DMS153 treated with DMSO at 0.1 percent for 48 hours (cell line): ENCODE data around the gene MYOZ1.
"Not testable (repeated sequence)": the region's sequence is repeated elsewhere in the genome, so short reads cannot be mapped to it uniquely, and the experiment has no call there.

Experiments used
- DNase-seq: peaks from one replicate; lab custom pipeline; 2025; ENCODE audit not compliant: unreplicated experiment; lab: John Stamatoyannopoulos, UW

Gene MYOZ1, protein sequence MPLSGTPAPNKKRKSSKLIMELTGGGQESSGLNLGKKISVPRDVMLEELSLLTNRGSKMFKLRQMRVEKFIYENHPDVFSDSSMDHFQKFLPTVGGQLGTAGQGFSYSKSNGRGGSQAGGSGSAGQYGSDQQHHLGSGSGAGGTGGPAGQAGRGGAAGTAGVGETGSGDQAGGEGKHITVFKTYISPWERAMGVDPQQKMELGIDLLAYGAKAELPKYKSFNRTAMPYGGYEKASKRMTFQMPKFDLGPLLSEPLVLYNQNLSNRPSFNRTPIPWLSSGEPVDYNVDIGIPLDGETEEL

DNA sequence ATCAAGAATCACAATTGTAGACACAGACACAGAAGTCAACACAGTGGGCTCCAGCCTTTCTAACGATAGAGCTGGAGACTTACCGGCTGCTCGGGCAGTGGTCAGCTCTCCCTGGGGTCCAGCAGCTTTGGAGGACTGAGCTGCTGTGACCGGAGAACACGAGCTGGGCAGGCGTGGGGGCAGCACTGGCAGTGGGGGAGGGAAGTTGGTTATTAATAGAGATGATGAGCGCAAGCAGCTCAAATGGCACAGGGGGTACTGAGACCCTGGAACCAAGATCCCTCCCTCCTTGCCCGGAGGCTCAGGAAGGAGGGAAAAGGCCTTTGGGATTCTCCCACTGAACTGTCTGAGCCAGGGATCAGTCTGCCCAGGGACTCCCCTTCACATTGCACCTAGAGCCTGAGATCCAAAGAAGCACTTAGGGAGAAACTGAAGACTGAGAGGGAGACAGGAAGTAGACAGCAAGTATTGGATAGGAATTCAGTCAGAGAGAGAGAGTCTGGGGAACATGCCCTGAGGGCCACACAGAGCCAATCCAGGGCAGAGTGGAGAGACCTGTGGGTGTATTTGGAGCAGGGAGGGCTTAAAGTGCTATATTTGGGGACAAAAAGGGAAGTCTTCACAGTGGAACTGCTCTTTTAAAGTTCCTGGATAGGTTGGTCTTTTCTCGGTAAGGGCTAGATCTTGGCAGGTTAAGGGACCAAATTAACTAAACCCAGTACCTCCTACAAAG is at the start of gene MYOZ1:
TSS of gene MYOZ1 (minus strand) at position 147 of the 733 bp plus-strand sequence. CDS start 1,457 bp downstream, outside the sequence.
- no peak for DNase-seq

DNA sequence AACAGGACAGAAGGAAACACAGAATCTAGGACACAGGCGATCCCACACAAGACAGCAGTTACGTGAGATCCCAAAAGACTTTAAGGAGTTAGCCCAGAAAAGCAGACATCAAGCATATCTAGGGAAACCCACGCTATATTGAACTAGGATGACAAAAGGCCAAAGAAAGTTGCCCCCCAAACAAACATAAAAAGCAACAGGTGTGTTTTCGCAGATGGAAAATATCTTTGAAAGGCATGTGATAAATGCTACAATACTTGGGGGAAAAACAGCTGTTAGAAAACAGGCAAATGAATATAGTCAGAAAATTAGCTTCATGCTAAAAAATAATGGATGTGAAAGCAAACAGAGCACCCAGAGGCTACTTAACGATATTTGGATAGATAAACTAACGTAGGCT is 49.5 kb upstream of the MYOZ1 start:
- DNase-seq, result not testable (repeated sequence)

DNA sequence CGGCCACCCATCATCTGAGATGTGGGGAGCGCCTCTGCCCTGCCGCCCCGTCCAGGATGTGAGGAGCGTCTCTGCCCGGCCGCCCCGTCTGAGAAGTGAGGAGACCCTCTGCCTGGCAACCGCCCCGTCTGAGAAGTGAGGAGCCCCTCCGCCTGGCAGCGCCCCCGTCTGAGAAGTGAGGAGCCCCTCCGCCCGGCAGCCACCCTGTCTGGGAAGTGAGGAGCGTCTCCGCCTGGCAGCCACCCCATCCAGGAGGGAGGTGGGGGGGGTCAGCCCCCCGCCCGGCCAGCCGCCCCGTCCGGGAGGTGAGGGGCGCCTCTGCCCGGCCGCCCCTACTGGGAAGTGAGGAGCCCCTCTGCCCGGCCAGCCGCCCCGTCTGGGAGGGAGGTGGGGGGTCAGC is 48.3 kb upstream of the MYOZ1 start:
- not testable (repeated sequence) for DNase-seq

DNA sequence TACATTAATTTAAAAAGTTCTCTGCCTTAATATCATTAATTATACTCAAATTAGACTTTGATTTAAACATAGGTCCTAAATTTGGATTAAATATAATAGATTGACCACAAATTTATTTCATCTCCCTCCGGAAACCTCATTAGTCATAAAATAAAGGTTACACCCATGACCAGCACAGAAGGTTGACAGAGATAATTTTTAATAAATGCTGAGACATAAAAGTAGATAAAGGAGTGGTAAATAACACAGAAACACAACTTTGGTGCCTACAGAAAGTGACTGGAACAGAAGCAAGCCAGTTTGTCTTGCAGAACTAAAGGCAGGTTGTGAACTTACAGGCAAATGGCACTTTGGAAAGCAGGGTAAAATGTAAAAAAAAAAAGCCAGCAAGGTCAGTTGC is 46.4 kb upstream of the MYOZ1 start:
- DNase-seq, result not testable (repeated sequence)

DNA sequence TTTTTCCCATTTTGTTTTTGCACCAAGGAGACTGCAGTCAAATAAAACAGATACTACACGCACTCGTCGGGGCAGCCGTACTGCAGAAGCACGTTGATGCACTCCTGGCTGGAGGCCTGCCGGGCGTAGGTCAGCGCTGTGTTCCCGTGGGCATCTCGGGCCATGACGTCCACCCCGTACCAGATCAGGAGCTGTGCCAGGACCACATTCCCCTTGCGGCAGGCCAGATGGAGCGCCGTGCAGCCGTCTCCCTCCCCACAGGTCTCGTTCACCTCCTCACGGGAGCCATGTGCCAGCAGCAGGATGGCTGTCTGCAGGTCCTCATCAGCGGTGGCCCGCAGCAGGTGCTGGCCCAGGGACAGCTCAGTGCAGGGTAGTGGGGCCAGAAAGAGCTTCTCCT is 33.3 kb upstream of the MYOZ1 start:
- not testable (repeated sequence) for DNase-seq

DNA sequence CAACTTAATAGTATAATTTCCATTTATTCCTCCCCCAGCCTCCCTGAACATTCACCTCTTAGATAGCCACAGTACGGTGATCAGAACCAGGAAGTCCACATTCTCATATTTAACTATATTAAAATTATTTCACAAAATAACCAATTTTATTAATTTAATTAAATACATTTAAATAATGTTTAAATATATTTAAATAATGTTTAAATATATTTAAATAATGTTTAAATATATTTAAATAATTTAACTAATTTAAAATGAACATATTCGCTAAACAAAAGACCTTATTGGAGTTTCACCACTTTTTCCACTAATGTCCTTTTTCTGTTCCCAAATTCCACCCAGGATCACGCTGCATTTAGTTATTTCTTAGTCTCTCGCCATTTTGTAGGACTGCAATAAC is 27.1 kb upstream of the MYOZ1 start:
- DNase-seq, result not testable (repeated sequence)

DNA sequence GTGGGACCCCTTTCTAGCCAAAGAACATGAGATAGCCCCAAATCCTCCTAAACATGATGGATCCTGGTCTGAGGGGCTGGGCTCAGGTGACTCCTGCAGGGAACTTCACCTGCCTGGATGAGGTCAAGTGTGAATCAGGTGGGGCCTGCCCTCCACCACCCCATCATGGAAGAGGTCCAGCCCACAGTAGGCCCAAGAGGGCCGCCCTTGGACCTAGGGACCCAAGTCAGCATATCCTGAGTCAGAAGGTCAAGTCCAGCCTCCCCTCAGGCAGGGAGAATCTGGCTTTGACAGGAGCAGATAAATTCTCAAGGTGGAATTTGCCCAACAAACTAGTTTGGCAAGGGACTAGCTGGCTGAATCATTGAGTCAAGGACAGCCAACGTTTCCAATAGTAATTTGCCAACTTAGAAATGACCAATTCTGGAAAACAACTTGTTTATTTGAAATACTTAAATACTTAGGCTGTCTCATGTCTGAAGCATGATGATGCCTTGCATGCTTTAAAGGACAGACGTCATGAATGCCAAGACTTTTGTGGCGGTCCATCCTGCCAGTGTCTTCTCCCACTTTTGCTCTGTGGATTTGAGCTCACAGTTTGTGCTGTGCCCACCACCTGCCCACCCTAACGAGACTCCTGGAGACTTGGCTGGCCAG is 25.0 kb upstream of the MYOZ1 start:
- not testable (repeated sequence) for DNase-seq

DNA sequence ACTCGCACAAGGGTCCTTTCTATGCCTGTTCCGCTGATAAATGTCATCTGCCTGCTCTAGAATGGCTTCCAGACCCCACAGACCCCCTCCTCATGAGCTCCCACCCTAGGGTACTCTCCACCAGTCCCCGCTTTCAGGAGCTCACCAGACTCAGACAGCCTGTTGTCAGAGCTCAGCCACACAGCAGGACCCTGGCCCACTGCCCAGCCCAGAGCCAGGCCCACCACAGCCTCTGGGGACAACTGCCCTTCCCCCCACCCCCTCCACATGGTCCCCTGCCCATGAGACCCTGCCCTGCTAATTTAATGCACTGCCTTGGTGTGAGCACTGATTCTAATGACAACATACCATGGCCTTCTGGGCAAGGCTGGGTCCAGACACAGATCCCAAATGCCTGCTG is 24.3 kb upstream of the MYOZ1 start:
- DNase-seq, result not testable (repeated sequence)

DNA sequence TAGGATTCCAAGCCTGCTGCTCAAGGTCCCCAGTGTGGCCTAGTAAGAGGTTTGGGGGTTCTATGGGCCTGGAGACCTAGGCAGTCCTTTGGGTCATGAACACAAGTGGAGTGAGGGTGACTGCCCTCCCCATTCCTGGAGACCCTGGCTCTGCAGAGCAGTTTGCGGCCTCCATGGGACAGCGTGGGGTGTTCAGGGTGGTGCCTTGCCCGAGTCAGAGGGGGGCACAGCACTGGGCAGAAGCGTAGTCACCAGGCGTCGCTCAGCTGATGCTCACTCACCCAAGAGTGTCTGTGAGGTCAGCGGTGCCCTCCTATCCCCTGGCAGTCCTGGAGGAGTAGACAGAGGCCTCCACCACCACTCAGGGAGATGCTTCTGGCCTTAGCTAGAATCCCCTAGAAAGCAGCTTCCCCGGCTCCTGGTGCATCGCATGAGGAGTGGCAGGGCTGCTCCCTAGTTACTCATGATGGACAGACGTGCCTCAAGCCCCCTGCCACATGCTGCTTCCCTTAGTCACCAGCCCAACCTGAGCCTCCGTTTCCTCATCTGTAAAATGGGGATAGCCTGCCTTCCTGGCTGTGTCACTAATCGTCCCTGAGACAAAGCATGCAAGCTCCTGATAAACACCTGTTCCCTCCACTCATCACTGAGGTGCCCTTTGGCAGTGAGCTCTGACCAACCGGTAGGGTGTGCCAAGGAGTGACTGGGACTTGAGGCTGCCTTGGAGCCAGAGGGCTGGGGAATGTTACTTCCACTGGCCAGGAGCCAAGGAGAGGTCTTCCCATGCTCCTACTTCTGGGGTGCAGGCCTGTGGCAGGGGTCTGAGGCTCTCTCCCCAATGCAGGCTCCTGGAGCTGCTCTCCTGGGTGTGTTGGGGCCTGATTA is 23.1 kb upstream of the MYOZ1 start:
- not testable (repeated sequence) for DNase-seq

DNA sequence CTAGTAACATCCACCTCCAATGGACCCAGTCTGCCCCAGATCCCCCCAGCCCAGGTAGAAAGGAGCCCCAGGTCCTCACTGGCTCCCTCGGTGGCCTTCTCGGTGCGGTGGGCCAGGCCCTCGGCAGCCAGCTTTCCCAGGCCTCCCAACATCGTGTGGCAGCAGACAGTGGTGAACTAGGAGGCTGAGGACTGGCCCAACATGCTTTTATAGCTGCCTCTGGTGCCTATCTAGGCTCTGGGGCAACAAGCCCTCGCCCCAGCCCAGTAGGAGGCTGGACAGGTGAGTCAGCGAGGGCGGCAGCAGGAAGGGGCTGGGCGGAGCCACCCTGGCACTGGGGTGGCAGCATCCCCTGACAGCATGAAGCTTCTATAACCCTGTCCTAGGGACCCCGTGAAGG is 22.3 kb upstream of the MYOZ1 start:
- not testable (repeated sequence) for DNase-seq

DNA sequence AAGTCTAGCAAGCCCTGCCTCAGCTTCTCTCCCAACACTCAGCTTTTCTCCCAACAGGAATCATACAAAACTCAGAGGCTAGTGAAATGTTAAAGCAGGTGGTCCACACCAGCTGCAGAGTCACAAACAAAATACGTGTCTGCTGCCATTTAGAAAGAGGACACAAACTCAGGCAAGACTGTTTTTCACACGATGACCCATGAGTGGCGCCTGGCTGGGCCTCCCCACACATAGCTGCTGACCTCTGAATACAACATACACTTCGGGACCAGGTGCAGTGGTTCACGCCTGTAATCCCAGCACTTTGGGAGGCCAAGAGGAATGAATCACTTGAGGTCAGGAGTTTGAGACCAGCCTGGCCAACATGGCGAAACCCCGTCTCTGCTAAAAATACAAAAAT is 21.4 kb upstream of the MYOZ1 start:
- not testable (repeated sequence) for DNase-seq

DNA sequence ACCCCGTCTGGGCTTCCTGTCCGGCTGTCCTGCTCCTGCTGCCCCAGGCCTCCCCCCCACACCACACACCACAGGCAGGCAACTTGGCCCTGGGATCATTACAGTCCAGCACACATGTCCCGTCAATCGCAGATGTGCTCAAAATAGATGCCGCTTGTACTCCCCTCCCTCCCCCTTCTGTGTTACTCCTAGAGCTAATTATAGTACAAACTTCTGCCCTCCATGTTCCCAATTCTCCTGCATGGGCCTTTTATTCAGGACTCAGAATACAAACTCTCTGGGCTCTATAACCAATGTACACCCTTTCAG is 14.7 kb upstream of the MYOZ1 start, which contains the start of gene SYNPO2L:
TSS of gene SYNPO2L (minus strand) at position 40 of the 309 bp plus-strand sequence. CDS start 107 bp downstream, outside the sequence.
- DNase-seq, result no peak

DNA sequence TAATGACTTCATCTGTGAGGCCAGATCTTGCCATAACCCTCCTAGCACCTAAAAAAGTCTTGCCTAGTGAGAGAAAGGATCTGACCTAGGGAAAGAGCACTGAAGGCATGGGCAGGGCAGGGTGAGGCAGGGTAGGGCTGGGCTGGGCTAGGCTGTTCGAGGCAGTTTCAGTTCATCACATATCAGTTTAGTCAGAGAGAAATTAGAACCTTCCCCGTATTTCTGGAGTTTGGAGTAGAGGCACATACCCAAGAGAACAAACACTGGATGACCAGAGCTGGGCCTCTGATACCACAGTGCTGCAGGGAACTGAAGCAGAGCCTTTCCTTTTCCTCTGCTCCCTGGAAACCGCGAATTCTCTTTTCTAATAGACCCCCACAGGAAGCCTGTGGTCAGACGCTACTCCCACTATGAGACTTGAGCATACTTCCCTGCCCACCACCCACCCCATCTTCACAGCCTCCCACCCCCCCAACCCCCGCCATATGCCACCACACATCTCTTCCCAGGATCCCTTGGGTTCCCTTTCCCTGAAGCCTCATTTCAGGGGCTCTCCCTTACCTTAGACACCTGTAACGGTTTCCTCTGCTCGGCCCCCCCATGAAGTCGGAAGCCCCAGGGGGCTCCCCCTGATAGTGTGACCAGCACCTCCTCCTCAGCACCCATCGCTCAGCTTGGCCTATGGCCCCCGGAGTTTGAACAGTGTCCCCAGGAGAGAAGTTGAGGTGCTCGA is 14.1 kb upstream of the MYOZ1 start:
- DNase-seq, result no peak

DNA sequence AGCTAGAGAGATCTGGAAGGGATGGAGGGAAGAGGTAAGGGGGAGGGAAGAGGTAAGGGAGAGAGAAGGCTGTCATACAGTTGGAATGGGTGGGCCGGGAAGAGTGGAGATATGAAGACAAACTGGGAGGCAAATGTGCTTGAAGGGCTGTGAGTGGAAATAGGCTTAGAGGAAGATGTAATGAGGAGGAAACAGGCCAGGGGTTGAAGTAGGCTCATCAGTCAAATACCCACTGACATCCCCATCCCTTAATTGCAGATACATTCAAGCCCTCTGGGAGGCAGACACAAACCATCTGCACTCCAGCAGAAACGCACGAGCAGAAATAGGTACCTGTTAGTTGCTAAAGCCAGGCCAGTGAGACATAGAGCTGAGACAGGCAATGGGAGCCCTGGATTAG is 12.4 kb upstream of the MYOZ1 start:
- DNase-seq, result no peak

DNA sequence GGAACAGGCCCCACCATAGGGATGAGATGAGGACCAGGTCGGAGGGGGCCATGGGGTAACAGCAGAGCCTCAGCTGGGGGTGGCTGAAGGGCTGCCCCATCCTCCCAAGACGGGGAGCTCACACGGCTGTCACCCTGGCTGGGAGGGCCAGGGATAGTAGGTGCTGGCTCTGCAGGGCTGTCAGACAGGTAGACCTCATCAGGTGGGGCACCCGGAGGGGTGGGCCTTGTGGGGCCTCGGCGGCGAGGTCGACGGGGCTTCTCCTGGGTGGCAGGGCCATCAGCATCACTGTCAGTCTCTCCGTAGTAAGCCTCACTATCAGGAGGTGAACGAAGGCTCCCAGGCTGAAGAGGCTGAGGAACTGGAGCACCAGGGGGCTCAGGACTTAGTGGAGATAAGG is 11.9 kb upstream of the MYOZ1 start:
- DNase-seq, result no peak

DNA sequence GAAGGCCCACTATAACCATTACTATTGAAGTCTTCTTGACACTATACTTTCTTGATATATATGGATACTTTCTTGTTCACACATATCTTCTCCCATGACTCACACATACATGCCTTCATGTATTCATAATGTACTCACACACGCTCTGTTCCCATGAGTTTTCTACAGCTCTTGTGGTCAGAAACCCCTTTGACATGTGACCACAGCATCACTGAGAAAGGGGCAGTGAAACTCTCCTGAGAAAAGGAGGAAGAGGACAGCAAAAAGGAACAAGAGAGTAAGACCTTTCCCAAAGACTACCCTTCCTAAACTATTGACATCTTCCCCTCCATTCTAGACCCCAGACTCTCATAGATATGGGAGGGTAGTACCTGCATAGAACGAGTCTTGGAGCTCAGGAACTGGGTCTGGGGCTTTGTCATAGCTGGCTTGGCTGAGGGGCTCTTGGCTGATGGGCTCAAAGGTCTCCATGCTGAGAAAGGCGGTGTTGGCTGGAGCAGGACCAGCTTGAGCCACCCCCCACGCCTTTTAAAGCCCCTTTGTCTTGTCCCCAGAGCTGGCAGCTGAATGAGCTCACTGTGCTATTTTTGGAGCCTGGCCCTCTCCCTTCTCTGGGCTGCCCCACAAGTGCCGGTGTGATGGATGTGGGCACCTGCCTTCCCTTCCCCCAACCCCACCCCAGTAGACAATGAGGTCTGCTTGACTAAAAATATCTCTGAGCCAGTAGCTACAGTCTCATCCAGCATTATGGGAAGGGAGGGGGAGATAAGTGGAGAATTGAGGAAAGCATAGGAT is 9.5 kb upstream of the MYOZ1 start:
- no peak for DNase-seq

DNA sequence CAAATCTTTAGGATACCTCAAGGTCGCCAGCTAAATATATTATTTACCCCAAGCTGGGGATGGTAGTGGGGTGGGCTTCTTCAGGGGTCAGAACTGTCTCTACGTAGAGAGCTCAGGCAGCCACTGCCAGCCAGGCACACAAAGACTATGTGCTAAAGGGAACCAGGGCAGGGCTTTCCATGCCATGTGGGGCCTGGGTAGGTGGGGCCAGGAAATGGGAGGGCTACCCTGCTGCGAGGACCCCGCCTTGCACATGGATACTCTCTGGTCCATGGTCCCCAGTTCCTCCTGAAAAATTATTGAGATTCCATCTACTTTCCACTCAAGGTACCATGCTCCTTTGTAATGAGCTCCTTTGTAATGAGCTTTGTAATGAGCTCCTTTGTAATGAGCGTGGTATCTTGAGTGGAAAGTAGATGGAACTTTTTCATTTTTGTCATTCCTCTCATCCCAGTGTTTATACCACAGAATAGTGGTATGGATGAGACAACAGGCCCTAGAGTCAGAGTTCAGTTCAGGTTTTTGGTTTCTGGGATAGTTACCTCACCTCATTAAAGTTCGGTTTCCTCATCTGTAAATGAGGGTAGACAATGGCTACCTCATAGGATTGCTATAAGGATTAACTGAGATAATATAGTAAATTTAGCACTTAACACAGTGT is 8.7 kb upstream of the MYOZ1 start:
- DNase-seq, result no peak

DNA sequence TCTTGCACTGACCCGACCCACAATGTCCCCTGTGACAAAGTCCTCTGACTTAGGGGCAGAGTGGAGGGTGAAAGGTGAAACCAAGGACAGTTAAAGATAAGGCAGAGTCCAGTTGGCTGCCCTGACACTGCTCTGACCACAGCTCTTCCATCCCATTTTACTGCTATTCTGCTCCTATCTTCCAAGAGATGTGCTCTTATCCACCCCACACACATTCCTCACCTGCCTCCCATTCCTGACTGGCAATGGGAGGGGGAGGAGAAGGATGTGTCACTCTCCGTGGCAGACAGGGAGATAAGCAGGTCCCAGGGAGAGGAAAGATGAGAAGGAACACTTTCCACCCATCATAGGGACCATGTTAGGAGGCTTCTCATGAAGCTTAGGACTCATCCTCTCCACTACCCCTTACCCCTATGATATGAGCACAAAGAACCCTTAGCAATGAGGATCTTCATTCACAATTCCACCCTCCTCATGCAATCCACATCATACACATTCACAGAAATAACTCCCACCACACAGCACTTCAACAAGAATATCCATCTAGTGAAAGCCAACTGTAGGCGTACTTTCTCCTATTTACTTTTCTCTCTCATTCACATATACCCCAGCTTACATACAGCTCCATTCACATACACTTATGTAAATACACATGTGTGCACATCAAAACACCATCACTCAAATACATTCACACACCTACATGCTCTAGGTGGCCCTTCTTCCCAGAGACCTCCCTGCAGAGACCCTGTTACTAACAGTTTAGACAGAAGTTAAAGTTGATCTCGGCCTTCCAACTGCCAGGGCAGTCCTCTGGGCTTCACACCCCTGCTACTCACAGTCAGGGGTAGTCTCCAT is 7.9 kb upstream of the MYOZ1 start:
- DNase-seq, result no peak
